HK-2 (cell line): ENCODE results near the gene GGACT.

ENCODE experiments used
- DNase-seq: peaks from one replicate; pipeline ENCODE4 v3.0.0-alpha.2; 2018; ENCODE audit not compliant: unreplicated experiment

GGACT gene

GRCh38 chr13:100513171-100513570, 75.4 kb downstream of the GGACT start:
- DNase-seq = no peak

DNA sequence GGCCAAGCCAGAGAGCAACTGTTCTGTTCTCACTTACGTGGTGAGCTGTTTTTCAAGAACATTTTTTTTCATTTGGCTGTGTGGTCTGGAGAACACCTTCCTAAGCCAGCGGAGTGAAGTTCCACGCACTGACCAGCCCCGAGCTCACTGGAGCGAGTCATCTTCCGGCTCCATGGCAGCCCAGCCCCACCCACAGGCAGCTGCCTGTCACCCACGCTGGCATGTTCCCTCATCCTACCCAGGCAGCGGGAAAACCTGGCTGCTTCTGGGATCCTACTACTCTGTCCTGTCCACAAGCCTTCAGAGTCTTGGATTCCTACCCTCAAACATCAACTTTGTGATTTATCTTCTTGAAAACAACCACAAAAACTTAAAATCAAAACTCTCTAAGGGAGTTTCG, 76.2 kb downstream of the GGACT start:
- peak; percentile 52 for DNase-seq

GRCh38 chr13:100511466-100511865, 77.1 kb downstream of the GGACT start:
- DNase-seq = no peak

DNA sequence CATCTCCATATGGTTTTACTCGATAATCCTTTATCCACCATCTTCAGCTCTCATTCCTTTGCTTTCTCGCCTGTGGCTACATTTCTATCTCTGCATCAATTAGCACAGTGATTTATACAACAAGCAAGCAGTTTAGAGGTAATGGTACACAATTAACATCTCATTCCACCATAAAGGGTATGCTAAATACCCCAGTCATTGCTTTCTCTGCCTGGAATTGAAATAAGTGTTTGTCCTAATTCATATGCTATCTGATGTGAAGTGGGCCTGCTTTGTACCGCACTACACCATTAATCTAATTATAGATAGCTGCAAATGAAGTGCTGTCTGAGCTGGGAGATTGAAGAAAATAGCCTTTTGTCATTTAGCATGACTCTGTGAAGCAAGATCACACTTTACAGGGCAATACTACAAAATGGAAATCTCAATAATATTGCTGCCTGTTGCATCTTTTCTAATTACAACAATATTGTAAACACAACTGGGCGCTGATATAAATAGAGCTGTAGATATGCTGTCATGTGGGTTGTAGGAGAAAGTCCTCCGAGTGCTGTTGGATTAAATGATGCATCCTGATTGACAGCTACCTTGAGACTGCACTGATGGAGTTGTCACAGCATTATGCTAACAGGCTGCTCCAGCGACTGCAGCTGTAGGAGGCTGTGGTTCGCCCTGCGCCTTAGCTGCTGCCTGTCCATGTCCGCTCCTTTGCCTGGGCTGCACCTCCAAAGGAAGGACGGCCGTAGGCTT, 78.2 kb downstream of the GGACT start:
- DNase-seq = no peak

DNA sequence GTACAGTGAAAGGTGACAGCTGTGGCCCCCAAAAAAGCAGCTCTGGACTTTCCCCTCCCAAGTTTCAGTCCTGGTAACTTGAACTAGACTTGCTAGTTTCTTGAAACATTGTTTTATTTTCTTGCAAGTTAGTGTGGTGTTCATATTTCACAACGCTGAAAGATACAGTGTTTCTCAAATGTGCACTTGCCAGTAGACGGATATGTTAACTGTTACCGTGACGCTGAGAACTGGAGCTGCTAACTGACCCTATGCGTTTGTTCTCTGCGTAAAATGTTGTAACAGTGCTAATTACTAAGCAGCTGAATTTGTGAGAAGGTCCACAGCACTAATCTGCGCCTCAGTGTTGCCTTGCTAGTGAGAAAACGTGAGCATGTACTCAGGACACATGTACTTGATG, 79.6 kb downstream of the GGACT start:
- DNase-seq = no peak

GRCh38 chr13:100508455-100508854, 80.1 kb downstream of the GGACT start:
- DNase-seq = no peak

GRCh38 chr13:100506600-100507422, 81.8 kb downstream of the GGACT start:
- DNase-seq = no peak

- DNase-seq = no peak
Observed at GRCh38 chr13:100506154-100506553, 82.4 kb downstream of the GGACT start.

DNA sequence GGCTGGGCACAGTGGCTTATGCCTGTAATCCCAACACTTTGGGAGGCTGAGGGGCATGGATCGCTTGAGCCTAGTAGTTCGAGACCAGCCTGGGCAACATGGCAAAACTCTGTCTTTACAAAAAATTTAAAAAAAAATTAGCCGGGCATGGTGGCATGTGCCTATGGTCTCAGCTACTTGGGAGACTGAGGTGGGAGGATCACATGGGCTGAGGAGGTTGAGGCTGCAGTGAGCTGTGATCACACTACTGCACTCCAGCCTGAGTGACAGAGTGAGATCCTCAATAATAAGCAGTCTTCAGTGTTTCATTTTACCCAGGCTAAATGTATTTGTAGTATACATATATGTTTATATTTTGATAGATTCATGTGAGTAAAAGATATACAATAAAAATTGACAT, 85.0 kb downstream of the GGACT start:
- no peak for DNase-seq

DNA sequence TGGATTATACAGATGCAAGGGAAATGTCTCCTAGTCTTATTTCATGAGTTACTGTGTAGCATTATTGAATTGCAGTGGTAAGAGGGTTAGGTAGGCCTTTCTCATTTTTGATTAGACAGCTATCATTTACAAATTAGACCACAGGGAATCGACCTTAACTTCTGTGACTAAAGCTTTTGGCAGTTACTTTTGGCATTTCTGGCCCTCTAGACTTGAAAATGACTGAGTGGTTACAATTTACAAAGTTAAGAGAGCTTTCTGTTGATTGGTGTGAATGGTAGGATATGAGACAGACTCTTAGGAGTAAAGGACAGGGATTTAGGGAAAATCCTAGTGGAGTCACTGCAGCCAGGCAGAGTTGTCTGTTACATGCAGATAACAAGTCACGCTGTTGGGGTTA, 86.1 kb downstream of the GGACT start:
- no peak for DNase-seq

GRCh38 chr13:100497389-100497788, 91.2 kb downstream of the GGACT start:
- DNase-seq = no peak

- no peak for DNase-seq
Observed at GRCh38 chr13:100495455-100495854, 93.1 kb downstream of the GGACT start.

DNA sequence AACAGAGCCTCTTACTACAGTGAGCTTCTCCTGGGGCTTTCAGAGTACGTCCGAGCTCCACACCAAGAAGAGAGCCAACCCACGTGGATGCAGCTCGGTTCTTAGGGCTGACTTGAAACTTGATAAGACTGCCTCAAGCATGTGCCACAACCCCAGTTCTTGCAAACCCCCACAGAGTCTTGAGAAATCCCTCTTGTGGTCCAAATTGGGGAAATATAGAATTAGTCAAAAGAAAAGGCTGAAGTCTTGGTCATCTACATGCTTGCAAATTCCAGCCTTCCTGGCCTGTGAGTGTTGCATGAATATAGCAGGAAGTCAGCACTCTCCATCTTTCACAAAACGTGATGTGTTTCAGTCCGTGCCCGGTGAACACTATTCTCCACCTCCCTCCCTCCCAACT, 95.2 kb downstream of the GGACT start:
- no peak for DNase-seq

DNA sequence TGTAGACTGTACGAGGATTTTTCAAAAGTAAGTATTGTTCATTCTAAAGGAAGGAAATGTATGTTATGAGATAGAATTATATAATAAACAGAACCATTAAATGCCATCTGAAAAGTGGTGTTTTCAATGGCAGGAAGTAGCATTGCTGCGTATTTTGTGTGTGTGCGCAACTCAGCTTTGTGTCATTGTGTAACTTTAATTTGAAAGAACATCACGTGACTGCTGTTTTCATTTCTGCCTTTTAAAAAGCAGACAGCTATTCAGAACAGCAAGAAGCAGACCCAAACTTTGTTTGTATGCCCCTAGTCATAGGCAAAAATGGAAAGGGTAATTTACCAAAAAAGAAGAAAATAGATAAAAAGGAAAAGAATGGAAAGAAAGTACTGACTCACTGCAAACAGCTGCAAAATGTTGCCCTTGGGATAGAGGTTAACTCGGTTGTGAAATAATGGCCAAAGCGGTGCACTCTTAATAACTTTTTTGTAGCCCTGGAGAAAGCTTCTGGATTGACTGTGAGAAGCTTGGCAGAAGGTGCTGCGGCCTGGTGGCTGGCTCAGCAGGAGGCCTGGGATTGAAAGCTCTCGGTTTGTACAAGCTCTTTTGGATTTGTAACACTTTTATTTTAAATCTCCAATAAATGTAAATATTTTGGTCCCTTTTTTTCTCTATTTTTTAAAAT, 97.3 kb downstream of the GGACT start:
- DNase-seq = no peak

GRCh38 chr13:100490692-100491091, 97.9 kb downstream of the GGACT start:
- no peak for DNase-seq

DNA sequence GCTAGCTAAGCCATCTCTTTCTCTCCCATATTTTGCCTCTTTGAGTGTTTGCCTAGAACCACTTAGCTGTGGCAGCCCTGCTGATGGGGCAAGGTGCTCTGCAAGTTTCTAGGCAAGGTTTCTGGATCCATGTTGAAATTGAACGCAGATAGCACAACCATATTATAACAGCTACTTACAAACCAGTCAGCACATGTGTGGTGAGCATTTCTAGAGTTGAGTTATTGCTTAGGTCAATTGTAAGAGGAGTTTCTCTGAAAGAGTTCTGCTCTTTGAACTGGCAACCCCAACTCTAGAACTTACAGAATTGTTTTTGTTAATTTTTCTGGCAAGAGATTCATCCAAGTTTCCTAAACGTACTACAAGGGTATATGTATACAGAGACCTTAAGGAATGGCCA, 103.3 kb downstream of the GGACT start:
- DNase-seq = no peak

GRCh38 chr13:100484702-100485101, 103.9 kb downstream of the GGACT start:
- DNase-seq = no peak

GRCh38 chr13:100483841-100484381, 104.7 kb downstream of the GGACT start:
- no peak for DNase-seq

DNA sequence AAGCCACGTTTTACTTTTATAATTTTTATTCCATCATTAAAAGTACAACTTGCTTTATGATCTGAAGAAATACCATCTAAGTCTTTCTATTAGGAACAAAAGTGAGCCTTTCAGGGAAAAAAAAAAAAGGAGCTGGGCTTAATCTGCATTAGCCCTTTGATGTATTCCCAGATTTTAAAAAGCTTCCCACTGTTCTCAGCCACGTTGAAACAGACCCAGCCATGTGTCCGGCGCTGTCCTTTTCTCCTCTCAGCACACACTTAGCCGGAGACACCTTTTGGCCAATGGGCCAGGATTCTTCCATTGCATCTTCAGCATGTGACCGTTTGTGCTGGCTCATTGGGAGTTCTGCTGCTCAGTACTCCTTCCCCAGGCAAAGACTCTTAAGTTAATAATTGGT, 105.5 kb downstream of the GGACT start:
- no peak for DNase-seq

- DNase-seq = no peak
Observed at GRCh38 chr13:100480676-100481075, 107.9 kb downstream of the GGACT start.
